ENCODE data around the gene OSMR. TPM values are rescaled to one million over a fixed set of nuclear protein-coding genes. Genes with fewer than 3 reads are reported as not detected.

The OSMR gene
- total and polyA plus RNA-seq, 2 experiments from 2014 or later: 1.5 to 2.6 TPM

- ATAC-seq (no peak), DNase-seq (ENCODE audit: low spot score) (no peak)
- no peak overlapping the region for H3K4me3 Mint-ChIP-seq
- Histone ChIP-seq H2AFZ (no peak overlapping the region), H3K79me2 (replicated peaks; ENCODE audit: insufficient read depth) (no peaks in the 10 kb centered on the region), H3K4me2 (no peak overlapping the region), H3K36me3 (ENCODE audit: insufficient read depth) (peaks cover 10% of the 10 kb centered on the region), H3K27me3 (ENCODE audit: insufficient read depth) (no peaks in the 10 kb centered on the region), H4K20me1 (replicated peaks; ENCODE audit: insufficient read depth) (no peaks in the 10 kb centered on the region), H3K4me3 (no peak overlapping the region), H3K27ac (ENCODE audit: low read depth) (no peak overlapping the region), H3K4me1 (ENCODE audit: insufficient read depth) (no peaks in the 10 kb centered on the region), H3F3A (replicated peaks; ENCODE audit: low read depth) (no peaks in the 10 kb centered on the region), H3K9me2 (ENCODE audit: insufficient read depth) (no peaks in the 10 kb centered on the region)
- H3K4me1 Mint-ChIP-seq: no peaks in the 10 kb centered on the region
- TF ChIP-seq CTCF (conservative IDR thresholded peaks at IDR 0.05; ENCODE audit: low read depth in 2 of 2): no peak
- TF ChIP-seq POLR2AphosphoS5 (IDR thresholded peaks at IDR 0.05; ENCODE audit: low read depth): no peak
- peaks cover 6% of the 10 kb centered on the region for H3K36me3 Mint-ChIP-seq (ENCODE audit: low read depth)
- no peak overlapping the region for H3K27ac Mint-ChIP-seq
- no peaks in the 10 kb centered on the region for H3K9me3 Mint-ChIP-seq
- peaks cover 8% of the 10 kb centered on the region for H3K27me3 Mint-ChIP-seq (ENCODE audit: insufficient read depth, low read depth, poor library complexity)
Measured at GRCh38 chr5:38938973-38939372, 93.2 kb downstream of the OSMR start.

DNA sequence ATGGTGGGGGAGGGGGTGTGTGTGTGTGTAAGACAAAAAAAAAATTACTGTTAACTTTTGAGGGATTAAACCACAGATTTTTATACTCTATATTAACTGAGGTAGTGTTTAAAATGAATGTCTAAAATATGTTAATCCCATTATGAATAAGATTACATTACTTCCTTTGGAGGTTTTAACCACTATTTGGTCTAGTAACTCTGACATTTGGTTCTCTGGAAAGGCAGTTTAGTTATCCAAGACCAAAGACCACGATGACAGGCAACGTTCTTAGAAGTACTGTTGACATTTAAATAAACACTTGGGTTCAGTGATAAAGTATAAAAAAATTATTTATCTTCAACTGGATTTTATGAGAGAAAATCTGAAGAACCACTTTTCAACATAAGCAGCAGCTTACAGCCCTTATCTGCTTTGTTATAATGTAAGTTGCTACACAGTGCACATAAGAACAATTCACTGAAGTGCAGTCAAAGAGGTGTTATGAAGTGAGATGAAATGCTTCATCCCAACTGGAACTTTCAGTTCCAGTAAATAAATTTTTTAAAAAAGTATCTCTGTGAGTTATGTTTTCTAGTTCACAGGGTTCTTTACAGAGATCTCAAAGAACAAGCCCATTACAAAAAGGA is 94.5 kb downstream of the OSMR start:
- no peak overlapping the region for H3K4me3 Mint-ChIP-seq
- Histone ChIP-seq H3F3A (replicated peaks; ENCODE audit: low read depth) (no peaks in the 10 kb centered on the region), H3K27ac (ENCODE audit: low read depth) (no peak overlapping the region), H3K4me3 (no peak overlapping the region), H3K9me2 (ENCODE audit: insufficient read depth) (no peaks in the 10 kb centered on the region), H4K20me1 (replicated peaks; ENCODE audit: insufficient read depth) (no peaks in the 10 kb centered on the region), H3K4me1 (ENCODE audit: insufficient read depth) (no peaks in the 10 kb centered on the region), H2AFZ (no peak overlapping the region), H3K79me2 (replicated peaks; ENCODE audit: insufficient read depth) (no peaks in the 10 kb centered on the region), H3K4me2 (no peak overlapping the region), H3K36me3 (ENCODE audit: insufficient read depth) (peaks cover 22% of the 10 kb centered on the region), H3K27me3 (ENCODE audit: insufficient read depth) (no peaks in the 10 kb centered on the region)
- peaks cover 5% of the 10 kb centered on the region for H3K27me3 Mint-ChIP-seq (ENCODE audit: insufficient read depth, low read depth, poor library complexity)
- H3K9me3 Mint-ChIP-seq: no peaks in the 10 kb centered on the region
- peaks cover 13% of the 10 kb centered on the region for H3K36me3 Mint-ChIP-seq (ENCODE audit: low read depth)
- no peaks in the 10 kb centered on the region for H3K4me1 Mint-ChIP-seq
- ATAC-seq (no peak), DNase-seq (ENCODE audit: low spot score) (no peak)
- no peak overlapping the region for H3K27ac Mint-ChIP-seq
- TF ChIP-seq POLR2AphosphoS5 (IDR thresholded peaks at IDR 0.05; ENCODE audit: low read depth) (no peak), CTCF (conservative IDR thresholded peaks at IDR 0.05; ENCODE audit: low read depth in 2 of 2) (no peak), NANOG (IDR thresholded peaks at IDR 0.05; ENCODE audit: borderline replicate concordance) (no peak), ETS1 (IDR thresholded peaks at IDR 0.05) (no peak), CREB1 (CRISPR knock-in tag; IDR thresholded peaks at IDR 0.05; ENCODE audit: low read depth) (no peak)
- TF ChIP-seq, protein P1, sequence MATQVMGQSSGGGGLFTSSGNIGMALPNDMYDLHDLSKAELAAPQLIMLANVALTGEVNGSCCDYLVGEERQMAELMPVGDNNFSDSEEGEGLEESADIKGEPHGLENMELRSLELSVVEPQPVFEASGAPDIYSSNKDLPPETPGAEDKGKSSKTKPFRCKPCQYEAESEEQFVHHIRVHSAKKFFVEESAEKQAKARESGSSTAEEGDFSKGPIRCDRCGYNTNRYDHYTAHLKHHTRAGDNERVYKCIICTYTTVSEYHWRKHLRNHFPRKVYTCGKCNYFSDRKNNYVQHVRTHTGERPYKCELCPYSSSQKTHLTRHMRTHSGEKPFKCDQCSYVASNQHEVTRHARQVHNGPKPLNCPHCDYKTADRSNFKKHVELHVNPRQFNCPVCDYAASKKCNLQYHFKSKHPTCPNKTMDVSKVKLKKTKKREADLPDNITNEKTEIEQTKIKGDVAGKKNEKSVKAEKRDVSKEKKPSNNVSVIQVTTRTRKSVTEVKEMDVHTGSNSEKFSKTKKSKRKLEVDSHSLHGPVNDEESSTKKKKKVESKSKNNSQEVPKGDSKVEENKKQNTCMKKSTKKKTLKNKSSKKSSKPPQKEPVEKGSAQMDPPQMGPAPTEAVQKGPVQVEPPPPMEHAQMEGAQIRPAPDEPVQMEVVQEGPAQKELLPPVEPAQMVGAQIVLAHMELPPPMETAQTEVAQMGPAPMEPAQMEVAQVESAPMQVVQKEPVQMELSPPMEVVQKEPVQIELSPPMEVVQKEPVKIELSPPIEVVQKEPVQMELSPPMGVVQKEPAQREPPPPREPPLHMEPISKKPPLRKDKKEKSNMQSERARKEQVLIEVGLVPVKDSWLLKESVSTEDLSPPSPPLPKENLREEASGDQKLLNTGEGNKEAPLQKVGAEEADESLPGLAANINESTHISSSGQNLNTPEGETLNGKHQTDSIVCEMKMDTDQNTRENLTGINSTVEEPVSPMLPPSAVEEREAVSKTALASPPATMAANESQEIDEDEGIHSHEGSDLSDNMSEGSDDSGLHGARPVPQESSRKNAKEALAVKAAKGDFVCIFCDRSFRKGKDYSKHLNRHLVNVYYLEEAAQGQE (IDR thresholded peaks at IDR 0.05; ENCODE audit: unreplicated experiment): no peak

Data from GM23338 (cell line).